ENCODE data around the gene SPCS2.

SPCS2 gene

GRCh38 chr11:74948898-74949752 is at the start of gene SPCS2, which contains the start of gene XRRA1:
Gene SPCS2 (plus strand): TSS chr11:74949266. CDS start chr11:74949286, 20 bp downstream.
Gene XRRA1 (minus strand): TSS chr11:74949091. CDS start chr11:74940878, 8,213 bp downstream.
- DNase-seq, result peak; percentile 96 to 99

GRCh38 chr11:74902342-74902741 is 46.7 kb upstream of the SPCS2 start:
- no peak for DNase-seq

- no peak for DNase-seq
Measured at GRCh38 chr11:74905326-74905725, 43.7 kb upstream of the SPCS2 start.

- DNase-seq, result no peak
Measured at GRCh38 chr11:74909385-74909784, 39.7 kb upstream of the SPCS2 start.

- no peak for DNase-seq
Measured at GRCh38 chr11:74909812-74910211, 39.3 kb upstream of the SPCS2 start.

- DNase-seq, result no peak
Measured at GRCh38 chr11:74923125-74923524, 25.9 kb upstream of the SPCS2 start.

- DNase-seq, result no peak
Measured at GRCh38 chr11:74925281-74925680, 23.8 kb upstream of the SPCS2 start.

- no peak for DNase-seq
Measured at GRCh38 chr11:74926304-74927030, 22.6 kb upstream of the SPCS2 start.

GRCh38 chr11:74927496-74927895 is 21.6 kb upstream of the SPCS2 start:
- no peak for DNase-seq

- peak; percentile 31 to 57 for DNase-seq
Measured at GRCh38 chr11:74929431-74930363, 19.4 kb upstream of the SPCS2 start.

GRCh38 chr11:74932169-74932568 is 16.9 kb upstream of the SPCS2 start:
- no peak for DNase-seq

- no peak for DNase-seq
Measured at GRCh38 chr11:74932797-74933196, 16.3 kb upstream of the SPCS2 start.

GRCh38 chr11:74933765-74934164 is 15.3 kb upstream of the SPCS2 start:
- no peak for DNase-seq

- DNase-seq, result no peak
Measured at GRCh38 chr11:74935285-74935684, 13.8 kb upstream of the SPCS2 start.

GRCh38 chr11:74936087-74936486 is 13.0 kb upstream of the SPCS2 start:
- no peak for DNase-seq

GRCh38 chr11:74936976-74937375 is 12.1 kb upstream of the SPCS2 start:
- DNase-seq, result no peak

GRCh38 chr11:74937696-74938475 is 11.2 kb upstream of the SPCS2 start:
- no peak for DNase-seq

- no peak for DNase-seq
Measured at GRCh38 chr11:74941492-74941891, 7.6 kb upstream of the SPCS2 start.

GRCh38 chr11:74942073-74942759 is 6.8 kb upstream of the SPCS2 start:
- no peak for DNase-seq

- DNase-seq, result no peak
Measured at GRCh38 chr11:74948546-74948897, 544 bp upstream of the SPCS2 start.

- DNase-seq, result no peak
Measured at GRCh38 chr11:74949753-74950137, 679 bp downstream of the SPCS2 start.

Data from stimulated activated CD4-positive, alpha-beta T cell treated with anti-CD3 and anti-CD28 coated beads, Interleukin-4, amount 100 ng/mL, for 4 hours (primary cell).